ENCODE data around the gene FRAT2.
"Not testable (repeated sequence)": the region's sequence is repeated elsewhere in the genome, so short reads cannot be mapped to it uniquely, and the experiment has no call there.

The FRAT2 gene

DNA sequence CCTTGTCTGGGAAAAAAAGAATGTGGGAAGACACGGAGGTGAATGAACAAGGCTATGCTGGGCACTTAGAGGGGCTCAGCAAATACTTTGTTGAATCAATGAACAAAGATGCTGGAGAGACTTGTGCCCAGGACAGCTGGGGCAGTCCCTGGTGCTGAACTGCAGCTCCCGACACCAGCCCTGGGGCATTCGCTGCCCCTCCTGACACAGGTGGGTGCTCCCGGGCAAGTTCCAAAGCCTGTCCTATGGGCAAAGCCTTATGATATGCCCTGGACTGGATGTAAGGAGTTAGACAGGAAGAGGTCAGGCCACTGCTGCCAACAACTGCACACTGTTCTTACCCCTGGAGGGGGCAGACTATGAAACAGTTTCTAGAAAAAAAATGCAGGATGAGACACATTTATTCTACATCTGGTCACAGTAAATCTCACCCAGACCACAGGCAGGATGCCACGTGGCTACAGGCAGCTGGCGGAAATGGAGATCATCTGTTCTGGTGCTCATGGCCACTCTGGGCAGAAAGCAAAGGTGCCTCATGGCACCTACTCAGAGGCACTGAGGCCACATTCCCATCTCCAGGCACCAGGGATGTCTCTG, 21.9 kb upstream of the FRAT2 start:
- peak; percentile 45 to 58 for DNase-seq

DNA sequence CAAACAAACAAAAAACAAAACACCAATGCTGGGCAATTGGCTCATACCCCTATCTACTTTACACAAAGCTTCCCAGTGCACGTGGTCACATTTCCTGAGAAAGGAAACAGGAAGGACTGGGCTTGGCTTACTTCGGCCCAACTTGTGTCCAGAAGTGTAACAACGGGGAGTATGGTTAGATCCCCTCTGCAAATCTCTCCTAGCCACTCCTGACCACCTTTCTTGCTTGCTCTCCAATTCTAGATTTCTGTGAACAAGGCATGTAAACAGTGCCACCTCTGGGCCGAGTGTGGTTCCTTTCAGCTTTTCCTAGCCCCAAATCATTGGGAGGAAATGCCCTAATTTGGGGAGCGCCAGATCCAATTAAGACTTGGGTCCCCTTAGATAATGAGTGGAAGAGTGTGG, 21.0 kb upstream of the FRAT2 start:
- DNase-seq, result peak; percentile 71 to 79

DNA sequence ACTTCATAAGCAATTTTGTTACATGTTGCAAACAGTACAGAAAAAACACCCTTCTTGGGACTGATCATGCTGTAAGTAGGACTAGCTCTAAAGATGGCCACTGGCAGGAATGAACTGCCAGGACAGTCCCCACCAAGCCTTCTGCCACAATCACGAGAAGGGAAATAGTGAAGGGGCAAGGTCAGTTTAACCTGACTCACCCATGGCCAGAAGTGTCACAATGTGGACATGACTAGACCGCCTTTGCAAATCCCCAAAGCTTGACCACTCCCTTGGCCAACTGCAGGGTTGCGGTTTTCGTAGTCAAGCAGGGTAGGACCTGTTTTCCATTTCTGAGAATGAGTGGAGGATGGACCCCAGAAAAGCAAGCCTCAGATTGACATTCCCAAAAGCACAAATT, 19.4 kb upstream of the FRAT2 start:
- DNase-seq, result no peak

DNA sequence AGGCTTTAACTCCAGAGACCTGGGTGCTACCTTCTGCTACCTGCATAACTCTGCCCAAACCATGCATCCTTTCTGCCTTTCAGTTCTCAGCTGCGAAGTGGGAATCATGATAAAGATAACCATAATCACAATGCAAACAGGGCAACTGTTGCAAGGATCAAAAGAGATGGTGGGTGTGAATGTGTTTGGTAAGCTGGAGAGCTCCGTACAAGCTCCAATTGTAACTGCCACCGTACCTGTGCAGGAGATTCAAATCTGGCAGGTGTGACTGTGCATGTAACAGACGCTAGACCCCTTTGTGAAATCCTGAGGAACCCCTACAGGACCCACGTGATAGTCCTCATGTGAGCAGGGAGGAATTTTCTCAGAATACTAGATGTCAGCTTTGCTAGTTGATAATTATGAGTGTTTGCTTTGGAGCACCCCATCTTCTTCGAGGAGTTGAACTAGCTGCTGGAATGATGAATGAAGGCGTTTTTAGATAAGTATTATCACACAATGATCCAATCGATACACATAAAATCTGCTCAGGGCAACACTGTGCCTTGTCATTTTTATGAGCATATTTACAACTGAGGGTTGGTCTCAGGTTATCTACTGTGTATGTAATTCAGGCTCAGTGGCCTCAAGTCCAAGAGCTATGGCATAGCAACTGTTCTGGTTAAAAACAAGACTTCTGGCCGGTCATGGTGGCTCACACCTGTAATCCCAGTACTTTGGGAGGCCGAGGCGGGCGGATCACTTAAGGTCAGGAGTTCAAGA, 15.4 kb upstream of the FRAT2 start:
- DNase-seq, result no peak

DNA sequence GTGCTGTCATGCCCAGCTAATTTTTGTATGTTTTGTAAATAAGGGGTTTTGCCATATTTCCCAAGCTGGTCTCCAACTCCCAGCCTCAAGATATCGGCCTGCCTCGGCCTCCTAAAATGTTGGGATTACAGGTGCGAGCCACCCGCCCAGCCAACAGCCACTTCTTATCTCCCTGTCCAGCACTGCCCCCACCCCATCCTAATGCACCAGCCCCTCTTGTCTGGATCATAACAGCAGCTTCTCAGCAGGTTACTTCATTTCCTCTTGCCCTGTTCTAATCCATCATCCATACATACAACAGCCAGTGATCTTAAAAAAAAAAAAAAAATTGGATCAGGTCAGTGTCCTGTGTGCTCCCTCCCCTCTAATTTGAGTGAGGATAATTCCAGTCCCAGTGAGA, 12.8 kb upstream of the FRAT2 start:
- DNase-seq, result no peak

DNA sequence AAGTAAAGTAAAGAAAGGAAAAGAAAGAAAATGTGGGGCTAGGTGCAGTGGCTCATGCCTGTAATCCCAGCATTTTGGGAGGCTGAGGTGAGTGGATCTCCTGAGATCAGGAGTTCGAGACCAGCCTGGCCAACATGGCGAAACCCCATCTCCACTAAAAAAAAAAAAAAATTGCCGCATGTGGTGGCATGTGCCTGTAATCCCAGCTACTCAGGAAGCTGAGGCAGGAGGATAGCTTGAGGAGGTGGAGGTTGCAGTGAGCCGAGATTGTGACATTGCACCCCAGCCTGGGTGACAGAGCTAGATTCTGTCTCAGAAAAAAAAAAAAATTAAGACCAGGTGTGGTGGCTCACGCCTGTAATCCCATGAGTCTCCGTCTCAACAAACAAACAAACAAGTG, 9.1 kb upstream of the FRAT2 start:
- not testable (repeated sequence) for DNase-seq

DNA sequence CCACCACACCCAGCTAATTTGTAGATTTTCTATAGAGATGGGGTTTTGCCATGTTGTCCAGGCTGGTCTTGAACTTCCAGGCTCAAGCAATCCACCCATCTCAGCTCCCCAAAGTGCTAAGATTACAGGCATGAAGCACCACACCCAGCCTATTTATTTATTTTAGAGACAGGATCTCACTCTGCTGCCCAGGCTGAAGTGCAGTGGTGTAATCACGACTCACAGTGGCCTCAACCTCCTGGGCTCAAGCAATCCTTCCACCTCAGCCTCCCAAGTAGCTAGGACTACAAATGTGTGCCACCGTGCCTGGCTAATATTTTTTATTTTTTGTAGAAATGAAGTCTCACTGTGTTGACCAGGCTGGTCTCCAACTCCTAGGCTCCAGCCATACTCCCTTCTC, 6.9 kb upstream of the FRAT2 start:
- DNase-seq, result no peak

DNA sequence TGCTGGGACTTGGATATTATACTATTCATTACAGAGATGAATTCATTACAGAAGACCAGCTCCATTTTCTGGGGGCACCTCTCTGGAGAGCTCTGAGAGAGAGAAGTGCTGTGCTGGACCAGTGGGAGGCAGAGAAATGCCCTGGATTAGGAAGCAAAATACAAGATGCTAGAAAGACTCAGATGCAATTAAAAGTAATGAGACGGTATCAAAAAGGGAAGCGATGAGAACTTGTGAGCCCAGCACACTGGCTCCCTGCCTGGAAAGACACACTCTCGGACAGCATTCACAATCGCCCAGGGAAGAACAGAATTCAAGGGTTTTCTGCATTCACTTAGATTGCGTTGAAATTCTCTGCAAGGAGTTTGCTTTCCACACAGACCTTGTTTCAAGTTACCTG, 3.5 kb upstream of the FRAT2 start:
- no peak for DNase-seq

DNA sequence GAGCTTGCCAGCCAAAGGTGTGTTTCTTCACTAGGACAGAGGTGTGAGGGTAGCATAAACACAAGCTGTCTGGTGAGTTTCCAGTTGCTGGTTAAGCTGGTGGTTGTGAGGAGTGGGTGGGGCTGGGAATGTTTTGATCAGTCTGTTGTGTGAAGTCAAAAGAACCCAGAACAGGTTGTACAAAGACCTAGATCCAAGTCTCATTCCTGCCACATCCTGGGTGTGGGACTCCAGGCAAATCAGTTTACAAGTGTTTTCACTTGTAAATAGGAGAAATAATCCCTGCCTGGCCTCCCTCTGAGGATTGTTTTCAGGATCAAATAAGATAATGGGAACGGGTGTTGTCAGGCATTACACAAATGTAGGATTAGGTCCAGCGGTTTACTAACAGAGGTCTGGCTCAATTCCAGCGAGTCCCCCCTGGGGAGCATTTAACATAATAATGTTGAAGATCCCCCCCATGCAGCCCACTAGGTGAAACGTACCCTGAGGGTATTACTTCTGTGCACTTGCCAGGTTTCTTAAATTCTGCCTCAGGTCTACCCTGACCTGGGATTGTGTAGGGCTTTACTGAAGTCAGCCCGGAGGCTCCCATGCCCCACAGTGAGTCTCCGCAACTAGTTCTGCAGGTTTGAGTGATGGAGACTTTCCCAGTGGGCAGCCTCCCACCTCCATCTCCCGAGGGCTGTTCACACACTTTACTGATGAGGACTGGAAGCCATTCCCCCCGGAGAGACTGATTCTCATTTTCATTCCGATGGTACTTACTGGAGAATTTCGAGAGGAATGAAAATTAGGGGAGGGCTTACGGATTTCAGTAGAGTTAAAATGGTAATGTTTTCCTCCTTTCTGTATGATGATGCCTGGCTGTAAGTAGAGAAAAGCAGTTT, 2.7 kb upstream of the FRAT2 start:
- no peak for DNase-seq

DNA sequence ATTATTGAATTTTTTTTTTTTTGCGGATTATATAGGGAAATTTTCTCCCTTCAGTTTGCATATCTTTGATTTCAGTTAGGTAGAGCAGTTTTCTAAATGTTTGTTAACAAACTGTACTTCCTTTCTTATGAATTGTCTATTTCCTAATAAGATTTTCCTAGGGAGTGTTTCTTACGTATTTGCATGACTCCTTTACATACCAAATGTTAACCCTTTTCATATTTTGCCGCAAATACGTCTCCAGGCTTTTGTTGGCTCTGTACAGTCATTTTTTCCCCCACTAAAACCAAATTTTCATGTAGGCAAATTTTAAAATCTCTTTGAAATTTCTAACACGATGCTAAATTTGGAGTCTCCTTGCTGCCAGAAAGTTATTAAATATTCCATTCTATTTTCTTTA, 1.9 kb upstream of the FRAT2 start:
- no peak for DNase-seq

DNA sequence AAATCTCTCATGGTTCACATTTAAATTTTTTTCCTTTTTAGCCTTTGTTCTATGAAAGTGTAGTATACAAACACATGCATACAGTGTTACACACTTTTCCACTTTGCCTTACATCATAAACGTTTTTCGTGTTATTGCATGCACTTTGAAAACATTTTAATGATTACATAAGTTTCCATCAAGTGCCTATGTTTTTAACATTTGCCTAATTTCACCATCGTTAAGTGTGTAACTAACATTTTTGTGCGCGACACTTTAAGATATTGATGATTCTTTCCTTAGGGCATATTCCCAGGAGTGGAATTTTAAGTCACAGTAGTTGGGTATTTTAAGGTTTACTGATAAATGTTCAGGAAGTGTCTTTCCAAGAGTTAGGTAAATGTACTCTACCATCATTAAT, 1.5 kb upstream of the FRAT2 start:
- no peak for DNase-seq

DNA sequence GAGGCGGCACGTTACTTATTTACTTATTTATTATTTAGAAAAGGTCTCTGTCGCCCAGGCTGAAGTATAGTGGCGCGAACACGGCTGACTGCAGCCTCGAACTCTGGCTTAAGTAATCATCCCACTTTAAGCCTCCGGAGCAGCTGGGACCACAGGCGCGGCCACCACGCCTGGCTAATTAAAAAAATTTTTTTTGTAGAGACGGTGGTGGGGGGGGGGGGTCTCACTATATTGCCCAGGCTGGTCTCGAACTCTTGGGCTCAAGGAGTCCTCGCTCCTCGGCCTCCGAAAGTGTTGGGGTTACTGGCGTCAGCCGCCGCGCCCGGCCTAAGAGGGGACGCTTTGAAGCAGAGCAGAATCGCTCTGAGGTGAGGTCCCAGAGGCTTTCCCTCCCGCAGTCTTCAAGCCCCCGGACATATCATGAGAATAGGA, 675 bp upstream of the FRAT2 start:
- DNase-seq, result peak in 1 of 2 experiments; percentile 89

DNA sequence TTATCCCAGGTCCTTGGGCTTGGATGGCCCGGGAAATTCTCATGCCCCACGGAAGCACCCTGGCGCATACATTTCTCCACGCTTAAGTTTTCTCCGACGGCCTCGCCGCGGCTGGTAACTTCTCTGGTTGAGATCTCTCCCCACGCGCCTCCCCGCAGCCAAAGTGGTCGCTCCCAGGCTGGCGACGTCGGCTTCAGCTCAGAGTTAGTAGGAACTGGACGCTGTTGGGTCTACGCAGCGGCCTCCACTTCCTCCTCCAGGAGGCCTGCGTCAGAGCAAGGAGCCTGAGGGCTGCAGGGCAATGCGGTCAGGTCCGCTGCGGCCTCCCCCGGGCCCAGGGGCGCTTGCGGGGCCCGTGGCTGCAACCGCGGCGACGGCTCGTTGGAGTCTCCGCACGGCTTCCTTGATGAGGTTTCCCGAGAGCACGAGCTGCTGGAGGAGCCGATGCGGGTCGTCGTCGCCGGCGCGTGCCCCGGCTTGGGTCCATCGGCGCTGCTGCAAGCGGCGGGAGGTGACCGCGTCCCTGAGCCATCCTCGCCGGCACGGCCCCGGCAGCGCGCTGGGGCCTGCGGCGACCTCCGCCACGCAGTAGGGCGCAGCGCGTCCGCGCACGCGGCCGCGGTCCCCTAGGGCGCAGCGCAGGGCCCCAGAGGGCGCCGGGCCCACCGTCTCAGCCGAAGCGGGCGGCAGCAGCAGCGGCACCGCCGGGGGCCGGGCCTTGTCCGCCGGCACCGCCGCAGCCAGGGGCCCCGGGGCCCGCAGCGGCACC, 744 bp downstream of the FRAT2 start:
- peak; percentile 66 to 86 for DNase-seq

DNA sequence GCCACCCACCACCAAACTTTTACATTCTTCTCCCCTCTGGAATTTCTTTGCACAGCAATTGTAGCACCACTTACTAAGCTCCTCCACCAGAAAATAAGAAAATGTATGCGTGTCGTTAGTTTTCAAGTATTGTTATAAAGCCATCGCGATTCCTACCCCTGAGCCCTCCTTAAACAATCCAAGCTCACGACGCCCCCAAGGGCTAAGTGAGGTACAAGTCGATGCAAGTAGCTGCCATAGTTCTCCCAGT, 1.3 kb downstream of the FRAT2 start:
- DNase-seq, result peak; percentile 66 to 86

DNA sequence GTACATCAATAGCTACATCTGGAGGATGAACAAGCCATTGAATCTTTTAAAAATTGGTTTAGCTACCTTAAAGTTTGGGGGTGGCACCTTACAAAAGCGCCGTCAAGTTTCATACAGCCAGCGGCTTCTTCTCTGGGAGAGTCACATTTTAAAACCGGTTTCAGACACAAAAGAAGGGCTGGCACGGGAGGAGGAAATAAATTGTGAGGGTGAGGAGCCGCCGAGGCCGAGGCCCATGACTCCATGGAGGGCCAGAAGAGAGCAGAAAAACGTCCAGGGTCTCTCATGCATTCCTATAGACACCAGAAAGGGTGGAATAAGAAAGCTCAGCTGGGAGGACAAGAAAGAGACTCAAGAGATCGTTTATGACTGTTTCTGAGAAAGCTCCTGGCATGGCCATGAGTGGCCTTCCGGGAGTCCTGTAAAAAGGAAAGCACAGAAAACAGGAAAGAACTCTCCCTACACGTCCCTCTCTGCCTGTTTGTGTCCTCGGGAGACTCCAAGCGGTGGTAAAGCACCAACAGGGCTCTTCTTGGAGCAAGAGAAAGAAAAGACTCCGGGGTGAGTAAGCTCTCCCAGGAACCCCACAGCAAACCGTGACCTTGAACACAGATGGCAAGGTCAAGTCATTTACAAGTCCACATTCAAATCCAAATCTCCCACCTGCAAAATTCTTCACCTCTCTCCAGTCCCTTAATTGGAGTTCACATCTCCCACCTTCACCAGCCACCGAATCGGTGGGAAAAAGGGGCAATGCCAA, 1.8 kb downstream of the FRAT2 start:
- peak; percentile 53 to 67 for DNase-seq

DNA sequence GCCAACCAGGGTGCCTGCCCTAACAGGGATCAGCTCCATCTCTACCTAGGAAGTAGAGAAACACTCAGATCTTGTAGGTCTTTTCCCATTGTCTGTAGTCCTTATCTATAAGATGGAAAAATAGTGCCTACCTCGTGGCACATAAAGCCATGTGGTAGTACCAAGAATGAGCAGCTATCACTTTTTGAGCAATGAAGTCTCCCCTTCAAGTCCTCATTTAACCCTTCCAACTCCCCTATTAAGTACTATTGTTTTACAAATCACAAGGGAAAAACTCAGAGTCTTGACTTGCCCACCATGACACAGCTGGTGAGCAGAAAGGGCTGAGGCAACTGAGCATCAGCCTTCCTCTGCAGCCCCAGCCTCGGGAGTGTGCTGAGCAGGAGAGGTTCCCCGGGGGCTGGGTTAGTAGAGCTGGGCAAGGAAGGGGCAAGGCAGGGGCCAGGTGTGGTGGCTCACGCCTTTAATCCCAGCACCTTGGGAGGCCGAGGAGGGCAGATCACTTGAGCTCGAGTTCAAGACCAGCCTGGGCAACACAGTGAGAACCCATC, 3.3 kb downstream of the FRAT2 start:
- DNase-seq, result no peak

DNA sequence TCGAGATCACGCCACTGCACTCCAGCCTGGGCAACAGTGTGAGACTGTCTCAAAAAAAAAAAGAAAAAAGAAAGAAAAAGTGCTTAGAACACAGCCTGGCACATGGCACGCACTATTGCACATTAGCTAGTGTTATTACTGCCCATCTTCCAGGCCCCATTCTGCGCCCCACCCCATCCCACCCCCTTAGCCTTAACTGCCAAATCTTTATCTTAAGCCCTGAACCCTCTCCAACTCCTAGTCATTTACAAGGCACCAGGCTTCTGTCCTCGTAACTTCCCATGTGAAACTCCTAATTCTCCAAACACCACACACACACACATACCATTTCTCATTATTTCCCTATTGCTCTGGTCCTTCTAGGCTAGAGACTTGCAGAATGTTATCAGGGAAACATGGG, 4.8 kb downstream of the FRAT2 start:
- DNase-seq, result no peak

DNA sequence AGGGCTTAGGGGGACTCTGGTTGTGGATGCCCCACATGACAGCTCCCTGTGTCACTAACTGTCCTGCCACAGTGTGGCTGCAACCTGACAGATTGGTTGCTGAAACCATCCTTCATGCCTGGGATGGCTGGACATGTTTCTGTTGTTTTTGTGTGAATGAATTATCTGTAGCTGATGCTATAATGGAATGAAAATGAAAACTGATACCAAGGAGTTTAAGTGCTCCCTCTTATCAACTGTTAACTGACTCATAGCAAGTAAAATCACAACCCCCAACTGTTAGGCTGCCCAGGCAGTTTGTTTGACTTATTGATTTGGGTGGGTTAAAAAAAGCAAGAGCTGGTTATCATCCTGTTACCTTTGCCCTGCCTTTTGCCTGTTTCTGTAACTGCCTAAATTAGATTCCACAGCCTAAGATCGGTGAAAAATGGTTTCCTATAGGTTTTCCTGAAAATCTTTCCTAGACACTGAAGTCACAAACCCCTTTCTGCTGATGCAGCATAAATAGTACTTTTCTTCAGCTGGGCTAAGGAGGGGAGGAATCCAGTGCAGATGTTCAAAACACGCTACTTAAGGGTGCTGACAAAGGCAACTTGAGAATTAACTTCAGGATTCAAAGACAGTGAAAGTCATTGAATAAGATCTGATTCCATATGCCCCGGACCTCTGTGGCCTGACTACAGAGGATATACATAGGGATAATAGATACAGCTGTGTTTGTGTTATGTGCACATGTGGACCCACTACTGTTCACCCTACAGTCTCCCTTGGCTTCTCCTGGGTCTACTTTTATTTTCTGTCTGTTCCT, 5.7 kb downstream of the FRAT2 start:
- DNase-seq, result no peak

DNA sequence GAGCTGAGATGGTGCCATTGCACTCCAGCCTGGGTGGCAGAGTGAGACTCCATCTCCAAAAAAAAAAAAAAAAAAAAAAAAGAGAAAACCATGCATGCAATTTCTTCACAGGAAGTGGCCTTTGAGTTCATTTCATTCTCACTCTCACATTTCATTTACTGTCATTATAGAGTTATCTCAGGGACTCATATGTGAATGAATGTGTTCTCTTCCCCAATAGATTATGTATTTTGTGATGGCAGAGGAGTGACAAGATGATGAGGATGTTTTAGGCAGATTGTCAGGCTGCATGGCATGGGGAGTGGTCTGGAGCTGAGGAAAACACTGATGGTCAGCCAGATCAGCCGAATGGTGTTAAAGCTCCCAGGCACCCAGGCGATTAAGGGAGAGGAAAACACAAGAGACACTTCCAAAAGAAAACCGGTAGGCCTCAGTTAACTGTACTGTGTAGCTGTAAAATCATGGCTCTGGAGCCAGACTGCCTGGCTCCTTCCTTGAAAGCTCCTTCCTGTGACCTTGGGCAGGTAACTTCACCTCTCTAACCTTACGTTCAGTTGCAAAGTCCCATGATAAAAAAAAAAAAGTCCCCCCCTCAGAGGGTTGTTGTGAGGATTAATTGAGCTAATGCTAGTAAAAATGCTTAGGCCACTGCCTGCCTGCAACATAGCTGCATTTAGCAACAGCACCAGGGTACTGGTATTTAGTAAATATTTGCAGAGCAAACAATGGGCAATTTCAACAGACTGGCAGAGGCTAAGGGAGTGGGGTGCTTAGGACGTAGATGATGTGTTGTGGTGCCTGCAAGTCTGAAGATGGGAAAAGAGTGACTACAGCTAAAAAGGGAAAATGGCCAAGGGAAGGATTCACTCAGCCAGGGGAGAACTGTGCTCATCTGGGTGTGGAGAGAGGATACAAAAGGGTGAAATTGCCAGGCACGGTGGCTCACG, 6.9 kb downstream of the FRAT2 start:
- no peak for DNase-seq

DNA sequence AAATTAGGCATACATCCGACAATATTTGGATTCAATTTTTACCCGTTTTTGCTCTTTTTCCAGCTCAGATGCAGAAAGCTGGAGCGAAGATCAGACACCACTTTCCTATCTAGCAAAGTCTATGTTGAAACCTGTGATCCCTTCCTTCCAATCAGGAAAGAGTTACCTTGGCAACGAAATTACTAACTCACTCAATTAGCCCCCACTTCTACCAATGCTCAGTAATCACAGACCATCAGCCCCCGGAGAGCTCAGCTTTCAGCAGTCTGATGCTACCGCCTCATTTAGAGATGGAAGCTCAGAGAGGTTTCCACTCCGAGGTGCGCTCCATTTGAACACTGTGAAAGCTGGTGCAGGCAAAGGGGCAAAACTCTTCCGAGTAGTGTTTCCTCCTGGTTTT, 8.8 kb downstream of the FRAT2 start:
- DNase-seq, result no peak

Data from Kasumi-1 (cell line).